ENCODE data around the gene C1QC.
A peak's percentile ranks its signal among the peaks of the same experiment; 100 is the strongest.

C1QC gene

DNA sequence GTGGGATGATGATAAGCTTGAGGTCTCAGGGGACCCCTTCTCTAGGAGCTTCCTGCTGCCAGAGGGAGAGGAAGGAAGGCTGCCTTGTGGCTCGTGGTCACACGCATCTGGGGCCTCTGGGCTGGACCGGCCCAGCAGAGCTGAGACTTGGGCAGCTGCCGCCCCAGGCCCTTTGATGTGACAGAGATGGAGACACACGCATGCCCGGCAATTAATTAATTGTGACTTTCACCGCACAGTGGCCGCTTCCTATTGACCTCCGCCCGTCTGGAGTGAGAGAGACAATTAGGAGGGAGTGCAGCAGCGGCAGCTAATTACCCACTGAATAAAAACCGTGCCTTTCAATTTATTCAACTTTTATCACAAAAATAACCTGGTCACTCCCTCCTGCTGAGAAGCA lies 23.6 kb upstream of the C1QC start:
- no peak for DNase-seq

DNA sequence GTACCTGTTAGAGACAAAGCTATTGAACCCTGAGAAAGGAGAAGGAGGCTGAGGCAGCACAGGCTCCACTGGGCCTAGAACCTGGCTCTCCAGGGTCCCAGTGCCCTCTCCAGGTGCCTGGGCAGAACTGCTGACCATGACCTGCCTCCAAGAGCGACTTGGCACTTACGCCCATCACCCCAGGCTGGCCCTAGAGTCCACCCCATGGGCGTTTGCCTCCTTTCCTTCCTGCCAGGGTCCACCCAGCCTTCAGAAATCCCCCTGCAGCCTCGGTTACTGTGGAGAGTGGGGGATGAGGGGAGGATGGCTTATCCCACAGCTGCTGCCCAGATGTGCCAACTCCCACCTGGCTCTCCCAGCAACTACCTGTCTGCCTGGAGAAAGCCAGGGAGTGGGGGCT lies 21.7 kb upstream of the C1QC start:
- no peak for DNase-seq

DNA sequence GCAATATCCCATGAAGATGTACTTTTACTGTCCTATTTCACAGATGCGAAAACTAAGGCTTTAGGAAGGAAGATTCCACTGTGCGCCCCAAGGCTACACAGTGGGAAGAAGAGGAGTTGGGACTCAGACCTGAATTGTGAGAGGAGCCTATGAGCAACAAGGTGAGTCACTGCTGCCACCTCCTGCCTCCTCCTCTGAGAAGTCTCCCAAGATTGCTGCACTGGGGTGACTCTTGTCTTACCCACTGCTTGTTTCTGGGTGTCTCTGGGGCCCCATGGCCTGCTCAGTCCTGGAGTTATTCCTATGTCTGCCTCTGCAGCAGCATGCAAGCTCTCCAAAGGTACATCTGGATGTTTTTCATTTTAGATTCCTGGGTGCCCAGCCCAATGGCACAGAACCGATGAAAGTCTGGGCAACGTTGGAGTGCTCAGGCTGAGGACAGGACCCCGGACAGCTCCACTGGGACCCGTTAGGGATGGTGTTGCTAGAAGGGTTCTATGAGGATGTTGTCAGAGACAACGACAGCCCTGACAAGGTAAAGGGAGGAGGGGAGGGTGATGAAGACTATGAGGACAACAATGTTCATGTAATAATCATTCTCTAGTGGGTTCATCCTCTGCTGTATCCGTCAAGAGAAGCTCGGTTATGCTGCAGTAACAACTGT lies 18.0 kb upstream of the C1QC start:
- DNase-seq = no peak

DNA sequence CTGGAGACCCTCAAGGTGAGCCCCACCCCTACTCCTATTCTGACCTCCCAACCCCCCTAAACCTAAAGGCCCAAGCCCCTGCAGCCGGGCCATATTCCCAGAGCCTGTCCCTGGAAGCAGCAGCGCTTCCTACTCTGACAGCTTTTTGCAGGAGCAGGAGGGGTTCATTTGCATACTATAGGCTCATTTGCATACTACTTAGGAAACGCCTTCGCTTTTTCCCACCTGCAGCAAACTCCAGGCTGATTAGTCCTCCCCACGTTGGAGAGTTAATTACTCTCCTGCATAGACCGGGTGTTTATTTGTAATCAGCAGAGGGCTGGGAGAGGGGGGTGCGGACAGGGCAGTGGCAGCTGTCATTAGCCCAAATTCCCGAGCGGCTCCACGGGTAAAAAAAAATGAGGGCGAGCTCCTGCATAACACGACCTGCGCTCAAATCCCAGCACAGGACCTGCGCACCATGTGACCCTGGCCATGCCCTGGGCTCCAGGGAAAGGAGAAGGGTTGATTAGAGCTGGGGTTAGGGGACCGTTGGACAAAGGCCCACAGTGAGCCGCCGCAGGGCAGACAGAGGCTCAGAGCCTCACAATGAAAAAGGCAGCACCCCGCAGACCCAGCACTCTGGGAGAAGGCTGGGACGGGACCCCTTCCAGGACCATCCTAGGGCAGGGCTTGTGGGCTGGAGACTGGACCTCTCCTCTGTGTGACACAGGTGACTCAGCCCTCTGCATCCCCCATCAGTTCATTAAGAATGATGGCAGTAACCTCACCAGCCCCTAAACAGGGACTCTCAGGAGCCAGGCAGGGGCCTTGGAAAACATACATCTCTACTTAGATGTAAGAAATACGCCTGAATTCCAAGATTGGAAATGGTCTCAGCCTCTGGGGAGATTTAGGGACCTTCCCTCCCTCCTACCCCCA lies 16.9 kb upstream of the C1QC start:
- DNase-seq = no peak

DNA sequence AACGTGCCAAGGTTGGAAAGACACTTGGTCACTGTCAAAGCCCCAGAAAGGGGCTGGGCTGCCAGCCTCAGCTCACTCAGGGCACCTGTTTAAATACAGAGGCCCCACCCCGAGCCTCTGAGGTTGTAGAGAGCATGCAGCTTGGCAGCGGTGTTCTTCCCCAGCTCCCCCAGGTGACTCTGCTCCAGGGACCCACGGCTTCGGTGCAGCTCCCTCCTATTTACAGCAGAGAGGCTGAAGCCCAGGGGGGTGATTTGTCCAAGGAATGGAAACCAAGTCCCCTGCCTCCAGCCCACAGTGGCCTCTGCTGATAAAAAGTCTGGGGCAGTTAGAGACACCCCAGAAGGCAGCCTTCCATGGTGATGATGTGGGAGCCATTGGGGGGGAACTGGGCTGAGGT lies 16.1 kb upstream of the C1QC start:
- no peak for DNase-seq

DNA sequence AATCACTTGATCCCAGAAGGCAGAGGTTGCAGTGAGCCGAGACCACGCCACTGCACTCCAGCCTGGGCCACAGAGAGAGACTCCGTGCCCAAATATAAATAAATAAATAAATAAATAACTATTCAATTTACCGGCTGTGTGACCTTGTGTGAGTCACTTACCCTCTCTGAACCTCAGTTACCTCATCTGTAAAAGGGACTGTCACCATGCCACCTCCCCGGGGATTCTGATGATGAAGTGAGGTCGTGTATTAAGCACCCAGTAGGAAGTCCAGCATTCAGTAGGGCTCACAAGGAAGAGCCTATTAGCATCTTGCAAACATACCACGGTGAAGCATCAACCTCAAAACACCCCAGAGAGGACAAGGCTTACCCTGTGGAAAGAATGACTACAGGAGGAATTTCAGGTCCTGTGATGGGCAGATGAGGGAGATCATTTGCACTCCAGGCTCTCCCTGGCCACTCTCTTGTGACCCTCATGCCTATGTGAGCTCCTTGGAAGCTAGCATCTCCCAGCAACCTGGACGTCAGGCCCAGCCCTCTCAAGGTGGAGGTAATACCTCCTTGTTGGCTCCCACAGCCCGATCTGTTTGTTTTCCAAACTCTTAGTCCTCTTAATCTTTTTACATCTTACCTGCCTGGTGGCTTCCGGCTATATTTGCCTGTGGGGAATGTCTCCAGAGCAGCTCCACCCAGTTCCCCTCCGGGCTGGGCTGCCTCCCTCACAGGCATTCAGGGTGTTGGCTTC lies 14.6 kb upstream of the C1QC start:
- DNase-seq = no peak

DNA sequence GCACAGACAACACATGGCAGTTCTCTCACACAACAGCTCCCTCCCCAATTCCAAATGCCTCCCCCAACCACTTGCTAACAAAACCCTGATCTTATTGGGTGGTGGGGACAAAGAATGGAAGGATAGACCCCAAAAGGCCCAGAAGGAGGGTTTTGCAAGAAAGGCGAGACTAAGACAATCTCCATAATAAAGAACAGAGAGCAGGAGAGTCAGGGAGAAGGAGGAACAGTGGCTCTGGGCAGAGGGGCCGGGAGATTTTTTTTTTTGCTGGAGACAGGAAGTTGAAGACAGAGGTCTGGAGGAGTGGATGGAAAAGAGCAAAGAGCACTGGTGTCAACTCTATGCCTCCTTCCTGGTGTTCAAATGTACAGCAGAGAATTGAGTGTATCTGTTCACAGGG lies 13.5 kb upstream of the C1QC start:
- DNase-seq = no peak

DNA sequence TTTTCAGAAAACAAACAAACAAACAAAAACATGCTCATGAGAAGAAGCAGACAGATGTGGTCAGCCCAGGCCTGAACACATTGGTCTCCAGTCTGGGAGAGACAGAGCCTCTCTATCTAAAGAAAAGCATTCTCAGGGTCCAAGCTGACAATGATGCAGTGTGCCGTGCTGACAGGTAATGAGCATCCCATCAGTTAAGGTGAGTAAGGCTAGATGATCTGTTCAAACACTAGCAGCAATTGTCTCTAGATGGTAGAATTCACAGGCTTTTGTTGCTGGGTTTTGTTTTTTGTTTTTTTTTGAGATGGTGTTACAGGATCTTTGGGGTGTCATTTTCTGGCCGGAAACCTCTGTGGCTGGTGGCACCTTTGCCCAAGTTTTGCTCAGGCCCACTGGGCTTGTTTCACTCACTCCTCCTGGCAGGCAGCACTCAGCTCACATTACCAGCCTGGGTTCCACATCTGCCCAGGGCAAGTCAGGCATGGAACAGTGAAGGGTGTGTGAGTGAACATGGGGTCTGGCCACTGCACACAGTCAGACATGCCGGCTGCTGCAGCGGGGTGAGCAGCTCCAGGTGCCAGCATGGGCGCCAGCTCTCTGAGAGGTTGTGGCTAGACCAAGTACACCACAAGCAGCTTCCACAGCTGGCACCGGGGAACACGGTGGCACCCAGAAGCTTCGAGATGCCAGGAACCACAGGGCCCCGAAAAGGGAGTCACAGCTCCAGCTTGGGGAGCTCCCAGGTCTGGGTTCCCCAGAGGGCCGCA lies 9.6 kb upstream of the C1QC start:
- DNase-seq = no peak

DNA sequence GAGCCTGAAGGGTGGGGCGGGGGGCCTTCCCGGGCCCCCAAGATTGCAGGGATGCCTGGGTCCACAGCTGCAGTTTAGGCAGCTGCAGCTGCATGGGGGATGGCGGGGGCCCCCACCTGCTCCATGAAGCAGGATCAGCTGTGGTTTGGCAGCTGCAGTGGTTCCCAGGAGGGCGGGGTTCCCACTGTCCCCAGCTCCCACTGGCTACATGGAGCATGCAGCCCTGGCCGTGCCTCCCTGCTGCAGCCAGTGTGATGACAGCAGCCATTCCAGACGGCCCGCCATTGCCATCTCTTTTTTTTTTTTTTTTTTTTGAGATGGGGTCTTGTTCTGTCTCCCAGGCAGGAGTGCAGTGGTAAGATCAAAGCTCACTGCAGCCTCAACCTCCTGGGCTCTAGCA lies 8.0 kb upstream of the C1QC start:
- no peak for DNase-seq

DNA sequence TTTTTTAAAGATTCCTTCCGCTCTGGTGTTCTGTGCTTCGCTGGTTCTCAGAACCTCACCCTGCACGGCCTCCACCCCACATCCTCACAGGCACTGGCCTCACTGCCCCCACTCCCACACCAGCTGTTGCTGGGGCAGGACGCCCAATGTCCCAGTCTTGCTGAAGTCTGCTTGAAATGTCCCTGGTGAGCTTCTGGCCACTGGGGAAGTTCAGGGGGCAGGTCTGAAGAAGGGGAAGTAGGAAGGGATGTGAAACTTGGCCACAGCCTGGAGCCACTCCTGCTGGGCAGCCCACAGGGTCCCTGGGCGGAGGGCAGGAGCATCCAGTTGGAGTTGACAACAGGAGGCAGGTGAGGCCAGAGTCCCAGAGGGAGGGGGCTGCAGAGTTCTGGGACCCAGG lies 7.1 kb upstream of the C1QC start, which contains the start of gene C1QA:
TSS of gene C1QA (plus strand) at position 276 of the 400 bp plus-strand sequence. CDS start 989 bp downstream, outside the sequence.
- DNase-seq = peak; percentile 38 to 62

DNA sequence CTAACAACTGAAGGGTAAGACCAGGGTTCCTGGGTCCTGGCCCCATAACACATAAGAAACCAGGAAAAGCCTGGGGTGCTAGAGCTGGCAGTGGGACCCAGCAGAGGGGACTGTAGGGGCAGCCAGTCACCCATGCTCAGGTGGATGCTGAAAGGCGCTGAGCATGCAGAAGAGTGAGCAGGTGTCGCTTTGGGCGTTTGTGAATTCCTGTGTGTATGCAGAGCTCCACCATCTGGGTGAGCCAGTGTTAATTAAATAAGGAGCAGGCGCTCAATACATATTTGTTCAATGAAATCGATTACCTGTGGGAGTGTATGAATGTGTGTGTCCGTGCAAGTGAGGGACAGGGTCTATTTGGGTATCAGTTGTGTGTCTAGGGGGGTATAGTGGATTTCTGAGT lies 6.5 kb upstream of the C1QC start:
- DNase-seq = no peak

DNA sequence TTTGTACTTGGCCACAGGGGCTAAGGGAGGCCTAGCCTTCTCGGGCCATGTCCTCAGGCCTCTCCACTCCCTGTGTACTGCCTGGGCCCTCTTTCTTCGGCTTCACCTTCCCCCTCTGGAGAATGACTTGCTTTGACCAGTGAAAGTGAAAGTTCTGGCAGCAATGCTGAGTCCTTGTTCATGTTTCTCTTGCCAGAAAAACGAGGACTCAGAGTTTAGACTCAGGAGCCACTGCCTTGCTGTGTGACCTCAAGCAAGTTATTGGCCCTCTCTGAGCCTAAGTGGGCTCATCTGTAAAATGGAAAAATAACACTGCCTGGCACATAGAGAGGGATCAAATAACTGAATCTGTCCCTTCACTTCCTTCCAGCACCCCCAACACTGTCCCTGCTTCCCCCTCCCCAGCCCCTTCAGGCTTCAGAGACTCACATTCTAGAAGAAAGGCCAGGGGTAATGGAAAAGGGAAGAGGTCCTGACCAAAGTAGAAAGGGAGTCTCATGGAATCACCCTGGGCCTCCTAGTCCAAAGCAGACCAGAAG lies 5.5 kb upstream of the C1QC start:
- no peak for DNase-seq

DNA sequence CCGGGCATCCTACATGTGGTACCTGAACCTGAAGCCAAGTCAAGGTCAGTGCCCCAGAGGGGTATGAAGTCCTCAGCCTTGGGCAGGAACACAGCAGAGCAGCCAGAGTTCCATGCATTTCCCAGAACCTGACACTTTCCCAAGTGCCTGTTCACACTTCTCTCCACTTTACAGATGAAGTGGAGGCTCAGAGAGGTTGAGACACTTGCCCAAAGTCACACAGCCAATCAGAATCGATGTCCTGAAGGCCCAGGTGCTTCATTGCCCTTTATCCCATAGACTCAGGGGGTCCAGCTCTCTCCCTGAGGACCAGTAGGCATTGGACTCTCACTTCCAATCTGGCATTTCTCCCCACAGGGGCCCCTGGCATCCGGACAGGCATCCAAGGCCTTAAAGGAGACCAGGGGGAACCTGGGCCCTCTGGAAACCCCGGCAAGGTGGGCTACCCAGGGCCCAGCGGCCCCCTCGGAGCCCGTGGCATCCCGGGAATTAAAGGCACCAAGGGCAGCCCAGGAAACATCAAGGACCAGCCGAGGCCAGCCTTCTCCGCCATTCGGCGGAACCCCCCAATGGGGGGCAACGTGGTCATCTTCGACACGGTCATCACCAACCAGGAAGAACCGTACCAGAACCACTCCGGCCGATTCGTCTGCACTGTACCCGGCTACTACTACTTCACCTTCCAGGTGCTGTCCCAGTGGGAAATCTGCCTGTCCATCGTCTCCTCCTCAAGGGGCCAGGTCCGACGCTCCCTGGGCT lies 4.8 kb upstream of the C1QC start:
- no peak for DNase-seq

DNA sequence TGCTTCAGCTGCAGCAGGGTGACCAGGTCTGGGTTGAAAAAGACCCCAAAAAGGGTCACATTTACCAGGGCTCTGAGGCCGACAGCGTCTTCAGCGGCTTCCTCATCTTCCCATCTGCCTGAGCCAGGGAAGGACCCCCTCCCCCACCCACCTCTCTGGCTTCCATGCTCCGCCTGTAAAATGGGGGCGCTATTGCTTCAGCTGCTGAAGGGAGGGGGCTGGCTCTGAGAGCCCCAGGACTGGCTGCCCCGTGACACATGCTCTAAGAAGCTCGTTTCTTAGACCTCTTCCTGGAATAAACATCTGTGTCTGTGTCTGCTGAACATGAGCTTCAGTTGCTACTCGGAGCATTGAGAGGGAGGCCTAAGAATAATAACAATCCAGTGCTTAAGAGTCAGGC lies 4.1 kb upstream of the C1QC start:
- no peak for DNase-seq

DNA sequence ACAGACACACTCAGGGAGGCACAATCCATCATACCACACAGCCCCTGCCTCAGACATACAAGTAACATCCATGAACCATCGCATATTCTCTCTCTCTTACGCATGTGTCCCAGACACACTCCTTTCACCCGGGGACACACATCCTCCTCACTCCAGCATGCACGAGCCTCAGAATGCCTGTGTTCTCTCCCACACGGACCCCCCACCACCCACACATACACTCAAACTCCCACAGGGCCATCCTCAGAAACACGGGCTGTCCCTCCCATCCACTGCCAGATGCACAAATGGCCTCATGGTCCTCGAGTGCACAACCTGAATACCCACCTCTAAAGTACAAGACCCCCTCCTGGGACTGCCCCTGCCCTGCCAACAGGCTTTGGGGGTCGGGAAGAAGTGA lies 2.2 kb upstream of the C1QC start:
- no peak for DNase-seq

DNA sequence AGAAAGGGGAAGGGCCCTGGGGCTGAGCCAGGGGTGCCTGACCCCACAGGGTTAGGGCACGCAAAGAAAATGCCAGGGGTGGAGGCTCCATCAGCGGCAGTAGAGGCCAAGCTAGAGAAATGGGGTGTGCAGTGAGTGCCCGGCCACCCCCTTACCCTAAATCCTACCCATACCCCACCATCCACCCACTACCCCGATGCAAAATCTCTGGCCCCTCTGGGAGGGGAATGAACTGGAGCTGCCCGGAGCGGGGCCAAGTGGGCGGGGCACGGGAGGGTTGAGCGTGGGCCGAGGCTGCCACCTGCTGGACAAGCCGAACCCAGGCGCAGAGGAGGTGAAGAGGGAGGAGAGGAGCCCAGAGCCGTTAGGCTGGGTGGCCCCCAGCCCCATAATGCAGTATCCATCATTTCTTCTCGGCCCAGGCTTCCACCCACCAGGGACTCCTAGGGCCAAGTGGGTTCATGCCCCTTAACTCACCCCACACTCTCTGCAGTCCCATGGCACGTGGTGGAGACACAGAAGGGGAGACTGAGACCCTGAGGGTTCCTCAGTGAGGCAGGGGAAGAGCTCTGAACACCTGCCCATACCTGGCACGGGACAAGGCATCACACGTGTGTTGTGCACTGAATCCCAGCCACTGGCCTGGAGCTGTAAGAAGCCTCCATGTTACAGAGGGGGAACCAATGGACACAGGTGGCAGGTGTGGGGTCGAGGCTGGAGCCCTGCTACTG lies 1.4 kb upstream of the C1QC start:
- peak; percentile 37 to 62 for DNase-seq

DNA sequence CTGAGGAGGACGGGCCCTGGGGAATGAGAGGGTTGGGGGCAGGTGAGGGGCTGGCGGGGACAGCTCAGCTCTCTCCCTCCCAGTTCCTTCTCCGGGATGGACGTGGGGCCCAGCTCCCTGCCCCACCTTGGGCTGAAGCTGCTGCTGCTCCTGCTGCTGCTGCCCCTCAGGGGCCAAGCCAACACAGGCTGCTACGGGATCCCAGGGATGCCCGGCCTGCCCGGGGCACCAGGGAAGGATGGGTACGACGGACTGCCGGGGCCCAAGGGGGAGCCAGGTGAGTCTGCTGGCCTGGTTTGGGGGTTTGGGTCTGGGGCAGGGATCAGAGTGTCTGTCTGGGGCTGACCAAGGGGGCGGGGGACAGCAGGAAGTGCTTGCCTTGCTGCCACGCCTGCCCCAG lies 495 bp downstream of the C1QC start:
- DNase-seq = no peak

DNA sequence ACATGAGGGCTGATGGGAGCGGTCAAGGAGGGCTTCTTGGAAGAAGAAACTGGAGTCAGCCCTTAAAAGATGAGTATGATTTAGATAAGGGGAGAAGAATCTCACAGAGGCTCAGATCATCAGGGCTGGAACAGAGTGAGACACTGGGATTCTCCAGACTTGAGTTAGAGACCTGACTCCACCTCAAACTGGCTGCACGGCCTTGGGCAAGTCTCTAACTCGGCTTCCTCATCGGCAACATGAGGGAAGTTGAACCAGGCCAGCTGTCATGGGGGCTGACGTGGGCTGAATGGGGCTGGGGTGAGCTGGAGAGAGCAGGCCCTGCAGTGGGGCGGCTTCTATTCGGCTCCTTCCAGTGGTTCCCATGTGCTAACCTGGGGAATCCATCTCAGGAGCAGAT lies 2.5 kb downstream of the C1QC start:
- DNase-seq = no peak

DNA sequence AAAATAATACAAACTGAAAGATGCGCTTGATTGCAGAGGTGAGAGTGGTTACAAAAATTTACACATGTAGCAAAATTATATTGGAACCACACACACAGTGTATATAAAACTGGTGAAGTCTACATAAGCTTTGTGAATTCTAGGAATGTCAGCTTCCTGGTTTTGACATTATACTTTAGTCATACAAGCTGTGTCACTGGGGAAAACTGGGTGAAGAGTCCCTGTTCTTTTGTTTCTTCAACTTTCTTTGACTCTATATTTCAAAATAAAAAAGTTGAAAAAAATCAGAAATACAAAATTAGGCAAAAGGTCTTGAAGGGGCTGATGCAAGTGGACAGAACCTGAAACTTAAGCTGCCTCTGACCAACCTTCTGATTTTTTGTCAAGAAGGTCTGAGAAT lies 3.0 kb downstream of the C1QC start:
- no peak for DNase-seq

DNA sequence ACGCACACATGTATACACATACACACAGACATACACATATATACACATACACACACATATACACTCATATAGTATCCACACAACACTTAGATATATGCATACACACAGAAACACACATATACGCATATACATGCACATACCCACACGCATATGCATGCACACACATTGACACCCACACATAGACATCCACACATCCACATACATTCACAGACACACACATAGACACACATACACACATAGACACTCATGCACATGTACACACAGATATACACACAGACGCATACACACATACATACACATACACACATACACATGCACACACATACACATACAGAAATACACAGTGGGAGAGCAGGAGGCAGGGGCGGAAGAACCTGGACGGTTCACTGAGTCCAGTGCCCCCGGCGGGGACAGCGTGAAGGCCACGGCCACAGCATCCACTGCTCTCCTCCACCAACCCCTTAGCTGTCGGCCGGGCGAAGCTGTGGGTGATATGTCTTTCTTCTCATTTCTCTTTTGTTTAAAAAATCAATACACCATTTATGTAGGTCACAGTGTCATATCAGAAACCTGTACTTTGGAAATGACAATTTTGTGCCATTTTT lies 6.8 kb downstream of the C1QC start:
- no peak for DNase-seq

Measured in hippocampal formation (tissue), 2 donors.